ENCODE results near the gene PDE2A.

DNA sequence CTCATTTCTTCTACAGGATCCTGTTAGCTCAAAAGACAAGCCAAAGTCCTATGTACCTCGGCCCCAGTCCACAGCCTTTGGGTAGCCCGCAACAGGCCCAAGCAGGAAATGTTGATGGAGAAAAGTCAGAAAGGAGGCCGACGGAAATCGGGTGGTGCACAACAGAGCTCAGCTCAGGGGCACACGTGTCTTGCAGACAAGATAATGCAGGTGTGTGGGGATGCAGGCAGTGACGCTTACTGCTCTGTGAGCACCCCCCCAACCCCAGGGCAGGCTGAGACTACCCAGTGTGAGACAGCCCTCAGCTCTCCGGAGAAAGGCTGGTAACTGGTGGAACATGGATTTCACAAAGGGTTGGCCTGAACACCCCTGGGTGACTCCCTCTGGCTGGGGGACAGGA lies 4.3 kb upstream of the PDE2A start:
- TF ChIP-seq CTCF (conservative IDR thresholded peaks at IDR 0.05; ENCODE audit: low read depth, low read length) (no peak), POLR2A (IDR thresholded peaks at IDR 0.05; ENCODE audit: low read depth, low read length) (no peak), RCOR1 (IDR thresholded peaks at IDR 0.05; ENCODE audit: insufficient replicate concordance, low read length) (no peak), SMC3 (IDR thresholded peaks at IDR 0.05; ENCODE audit: low read depth, low read length) (no peak), CHD1 (IDR thresholded peaks at IDR 0.05; ENCODE audit: low read depth, low read length) (no peak), RAD21 (IDR thresholded peaks at IDR 0.05; ENCODE audit: low read length) (no peak), RFX5 (IDR thresholded peaks at IDR 0.05; ENCODE audit: low read depth, low read length) (no peak), CEBPB (IDR thresholded peaks at IDR 0.05; ENCODE audit: low read depth, low read length) (no peak)
- TF ChIP-seq, protein P1, sequence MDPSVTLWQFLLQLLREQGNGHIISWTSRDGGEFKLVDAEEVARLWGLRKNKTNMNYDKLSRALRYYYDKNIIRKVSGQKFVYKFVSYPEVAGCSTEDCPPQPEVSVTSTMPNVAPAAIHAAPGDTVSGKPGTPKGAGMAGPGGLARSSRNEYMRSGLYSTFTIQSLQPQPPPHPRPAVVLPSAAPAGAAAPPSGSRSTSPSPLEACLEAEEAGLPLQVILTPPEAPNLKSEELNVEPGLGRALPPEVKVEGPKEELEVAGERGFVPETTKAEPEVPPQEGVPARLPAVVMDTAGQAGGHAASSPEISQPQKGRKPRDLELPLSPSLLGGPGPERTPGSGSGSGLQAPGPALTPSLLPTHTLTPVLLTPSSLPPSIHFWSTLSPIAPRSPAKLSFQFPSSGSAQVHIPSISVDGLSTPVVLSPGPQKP (IDR thresholded peaks at IDR 0.05; ENCODE audit: borderline replicate concordance, low read depth, low read length), result no peak

Measured in IMR-90 (cell line).